Skeletal muscle satellite cell (primary cell): ENCODE results near the gene TFF2.

ENCODE experiments used
- H3K27me3 ChIP-seq: 2 replicates; pipeline ENCODE4 v1.7.0; 2013; ENCODE audit warnings: low read length; ENCODE audit not compliant: control insufficient read depth, insufficient read depth
- H3K36me3 ChIP-seq: 2 replicates; pipeline ENCODE4 v1.7.0; 2013; ENCODE audit warnings: mild to moderate bottlenecking, control low read depth, low read length; ENCODE audit not compliant: insufficient read depth
- H3K4me1 ChIP-seq: 2 replicates; pipeline ENCODE4 v1.7.0; 2013; ENCODE audit warnings: low read length; ENCODE audit not compliant: control insufficient read depth, insufficient read depth
- H3K4me2 ChIP-seq: 2 replicates; pipeline ENCODE4 v1.7.0; 2013; ENCODE audit warnings: mild to moderate bottlenecking, low read length
- H3K4me3 ChIP-seq: 2 replicates; pipeline ENCODE4 v1.7.0; 2013; ENCODE audit warnings: low read length
- H3K9ac ChIP-seq: 2 replicates; pipeline ENCODE4 v1.7.0; 2013; ENCODE audit warnings: mild to moderate bottlenecking, low read depth, low read length, moderate library complexity
- H3K9me3 ChIP-seq: replicated peaks from 2 replicates; pipeline ENCODE4 v1.7.0; 2013; ENCODE audit warnings: mild to moderate bottlenecking, control low read depth, low read length

TFF2 gene

DNA sequence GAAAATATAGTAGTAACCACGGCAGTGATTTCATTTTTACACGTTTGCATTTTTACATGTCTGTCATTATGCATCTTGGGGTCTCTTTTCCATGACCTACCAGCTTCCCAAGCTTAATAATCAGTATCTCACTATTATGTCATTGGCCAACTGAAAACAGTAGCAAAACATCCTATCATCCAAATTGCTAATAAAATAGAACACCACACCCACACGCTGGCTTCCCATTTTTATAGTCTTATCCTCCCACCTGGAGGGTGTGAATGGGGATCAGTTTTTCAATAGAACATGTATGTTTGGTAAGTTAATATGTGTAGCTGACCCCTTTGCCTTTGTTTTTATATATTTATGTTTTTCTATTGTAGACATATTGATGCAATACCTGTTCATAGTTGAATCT lies 47.4 kb downstream of the TFF2 start:
- H3K4me2 ChIP-seq: no peak overlapping the region
- no peaks in the 10 kb centered on the region for H3K9me3 ChIP-seq
- H3K4me3 ChIP-seq: no peak overlapping the region
- no peaks in the 10 kb centered on the region for H3K36me3 ChIP-seq
- no peak overlapping the region for H3K9ac ChIP-seq
- H3K4me1 ChIP-seq: no peaks in the 10 kb centered on the region
- peaks cover 21% of the 10 kb centered on the region for H3K27me3 ChIP-seq

DNA sequence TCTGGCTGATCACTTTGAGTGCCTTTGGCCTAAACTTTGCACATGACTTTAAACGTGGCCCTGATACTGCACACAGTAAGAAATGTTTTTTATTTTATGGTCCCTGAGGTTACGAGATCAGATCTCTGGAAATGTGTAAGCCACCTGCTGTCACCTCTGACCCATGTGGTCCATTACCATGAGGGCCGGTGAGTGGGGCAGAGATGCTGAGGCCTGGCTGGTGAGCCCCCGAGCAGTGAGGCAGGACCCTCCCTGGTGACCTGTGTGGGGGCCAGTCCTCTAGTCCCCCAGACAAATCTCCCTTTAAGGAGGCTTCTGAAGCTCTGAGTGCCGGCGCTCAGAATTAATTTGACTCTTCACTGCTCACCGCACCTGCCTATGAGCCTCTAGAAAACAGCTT lies 48.0 kb downstream of the TFF2 start:
- Histone ChIP-seq H3K27me3 (peaks cover 24% of the 10 kb centered on the region), H3K9ac (no peak overlapping the region), H3K4me2 (no peak overlapping the region), H3K9me3 (no peaks in the 10 kb centered on the region), H3K36me3 (no peaks in the 10 kb centered on the region), H3K4me1 (no peaks in the 10 kb centered on the region), H3K4me3 (no peak overlapping the region)

DNA sequence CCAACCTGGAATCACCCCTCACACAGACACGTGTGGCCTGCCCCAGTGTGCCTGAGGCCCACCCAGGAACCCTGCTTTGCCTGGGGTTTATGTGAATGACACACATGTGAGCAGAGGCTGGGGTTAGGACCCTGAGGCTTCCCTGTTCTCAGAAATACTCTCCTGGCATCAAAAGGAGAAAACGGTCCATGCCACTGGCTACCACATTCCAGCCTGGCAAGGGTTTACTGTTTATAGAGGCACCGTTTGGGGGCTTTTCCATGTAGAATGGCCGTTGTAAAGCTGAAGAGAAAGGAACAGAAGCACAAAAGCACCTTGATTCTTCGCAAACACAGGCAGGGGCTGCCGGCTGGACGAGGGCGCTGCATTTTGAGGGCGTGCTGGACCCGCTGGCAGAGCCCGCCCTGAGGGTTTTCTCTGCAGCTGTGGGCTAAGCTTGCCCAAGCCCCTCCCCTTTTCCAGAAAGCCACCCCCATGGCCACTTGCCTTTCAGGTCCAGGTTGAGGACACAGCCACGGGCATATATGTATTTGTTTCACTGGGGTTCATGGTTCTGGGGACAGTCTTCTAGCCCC lies 48.6 kb downstream of the TFF2 start:
- H3K4me2 ChIP-seq: no peak overlapping the region
- no peaks in the 10 kb centered on the region for H3K36me3 ChIP-seq

DNA sequence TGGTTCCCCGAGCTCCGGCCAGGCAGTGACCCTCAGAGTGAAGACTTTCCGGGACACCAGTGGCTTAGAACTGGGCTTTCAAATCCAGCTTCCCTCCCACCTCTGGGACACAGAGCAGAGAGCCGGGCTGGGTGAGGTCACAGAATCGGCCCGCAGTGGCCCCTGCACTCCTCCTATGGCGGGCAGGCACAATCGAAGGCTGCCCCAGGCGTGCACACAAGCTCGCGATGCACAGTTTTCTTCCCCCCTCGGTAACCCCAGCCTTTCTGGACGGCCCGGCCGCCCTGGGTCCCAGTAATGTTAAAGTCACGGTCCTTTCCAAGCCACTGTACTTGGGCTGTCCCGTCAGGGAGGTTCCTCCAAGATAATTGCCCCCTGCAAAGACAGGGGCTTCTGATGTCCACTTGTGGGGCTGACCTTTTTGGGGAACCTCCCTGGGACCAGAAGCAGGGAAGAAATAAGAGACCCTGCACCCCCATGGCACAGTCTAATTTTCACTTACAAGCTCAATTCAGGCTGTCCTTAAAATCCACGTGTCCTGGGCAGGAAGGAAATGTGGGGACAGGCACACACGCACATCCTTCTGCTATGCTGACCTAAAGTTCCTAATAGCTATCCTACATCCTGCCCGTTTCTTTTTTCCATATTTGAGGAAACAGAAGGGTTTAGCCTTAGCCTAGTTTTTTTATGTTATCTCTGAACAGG lies 49.3 kb downstream of the TFF2 start:
- no peaks in the 10 kb centered on the region for H3K36me3 ChIP-seq
- no peak overlapping the region for H3K4me2 ChIP-seq
- H3K4me1 ChIP-seq: no peaks in the 10 kb centered on the region

More for the DNA sequence above, 48.6 kb downstream of the TFF2 start:
- peaks cover 24% of the 10 kb centered on the region for H3K27me3 ChIP-seq
- no peaks in the 10 kb centered on the region for H3K9me3 ChIP-seq
- no peaks in the 10 kb centered on the region for H3K4me1 ChIP-seq
- no peak overlapping the region for H3K9ac ChIP-seq
- H3K4me3 ChIP-seq: no peak overlapping the region

DNA sequence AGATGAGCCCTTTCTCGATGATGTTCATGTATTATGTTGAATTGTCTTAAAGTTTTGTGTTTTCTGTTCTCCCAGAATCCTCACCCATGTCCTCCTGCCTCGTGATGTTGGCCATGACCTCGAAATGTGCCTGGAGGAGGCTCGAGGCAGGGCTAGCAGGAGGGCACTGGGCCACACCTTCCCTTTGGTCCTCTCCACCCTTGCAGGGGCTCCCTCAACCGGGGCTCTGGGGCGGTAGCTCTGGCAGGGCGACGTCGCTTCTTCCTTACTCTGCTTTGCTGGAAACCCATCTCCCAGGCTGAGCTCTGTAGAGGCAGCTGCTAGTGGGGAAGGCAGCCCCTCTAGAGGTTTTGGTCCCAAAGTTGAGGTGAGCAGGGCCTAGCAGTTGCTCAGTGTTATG lies 49.8 kb downstream of the TFF2 start:
- H3K36me3 ChIP-seq: no peaks in the 10 kb centered on the region
- no peak overlapping the region for H3K4me2 ChIP-seq
- no peak overlapping the region for H3K4me3 ChIP-seq
- no peak overlapping the region for H3K9ac ChIP-seq
- no peaks in the 10 kb centered on the region for H3K4me1 ChIP-seq
- H3K9me3 ChIP-seq: no peaks in the 10 kb centered on the region
- H3K27me3 ChIP-seq: peaks cover 21% of the 10 kb centered on the region

More for the DNA sequence above, 49.3 kb downstream of the TFF2 start:
- peaks cover 21% of the 10 kb centered on the region for H3K27me3 ChIP-seq
- H3K9ac ChIP-seq: no peak overlapping the region
- H3K4me3 ChIP-seq: no peak overlapping the region
- no peaks in the 10 kb centered on the region for H3K9me3 ChIP-seq

DNA sequence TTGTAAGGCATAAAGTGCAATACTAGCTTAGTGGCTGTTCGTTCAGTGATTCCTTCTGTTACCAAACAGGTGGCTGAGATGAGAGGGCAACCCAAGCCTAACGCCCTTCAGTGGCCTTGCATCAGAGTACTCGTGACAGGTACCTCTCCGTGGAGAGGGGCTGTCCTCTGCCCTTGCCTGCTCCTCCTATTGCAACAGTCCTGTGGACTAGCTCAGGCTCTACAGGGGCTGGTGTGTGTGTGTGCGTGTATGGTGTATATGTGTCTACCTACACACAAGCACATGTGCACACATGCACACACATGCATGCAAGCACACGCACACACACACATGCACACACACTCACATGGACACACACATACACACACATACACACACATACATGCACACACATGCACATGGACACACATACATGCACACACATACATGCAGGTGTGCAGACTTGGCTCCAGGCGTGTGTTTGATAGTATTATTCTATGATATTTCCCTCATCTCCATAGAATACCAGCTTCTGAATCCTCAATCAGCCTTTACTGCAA lies 50.7 kb downstream of the TFF2 start:
- Histone ChIP-seq H3K4me3 (no peak overlapping the region), H3K27me3 (peaks cover 21% of the 10 kb centered on the region), H3K9ac (no peak overlapping the region), H3K4me1 (no peaks in the 10 kb centered on the region), H3K9me3 (no peaks in the 10 kb centered on the region), H3K4me2 (no peak overlapping the region), H3K36me3 (no peaks in the 10 kb centered on the region)

DNA sequence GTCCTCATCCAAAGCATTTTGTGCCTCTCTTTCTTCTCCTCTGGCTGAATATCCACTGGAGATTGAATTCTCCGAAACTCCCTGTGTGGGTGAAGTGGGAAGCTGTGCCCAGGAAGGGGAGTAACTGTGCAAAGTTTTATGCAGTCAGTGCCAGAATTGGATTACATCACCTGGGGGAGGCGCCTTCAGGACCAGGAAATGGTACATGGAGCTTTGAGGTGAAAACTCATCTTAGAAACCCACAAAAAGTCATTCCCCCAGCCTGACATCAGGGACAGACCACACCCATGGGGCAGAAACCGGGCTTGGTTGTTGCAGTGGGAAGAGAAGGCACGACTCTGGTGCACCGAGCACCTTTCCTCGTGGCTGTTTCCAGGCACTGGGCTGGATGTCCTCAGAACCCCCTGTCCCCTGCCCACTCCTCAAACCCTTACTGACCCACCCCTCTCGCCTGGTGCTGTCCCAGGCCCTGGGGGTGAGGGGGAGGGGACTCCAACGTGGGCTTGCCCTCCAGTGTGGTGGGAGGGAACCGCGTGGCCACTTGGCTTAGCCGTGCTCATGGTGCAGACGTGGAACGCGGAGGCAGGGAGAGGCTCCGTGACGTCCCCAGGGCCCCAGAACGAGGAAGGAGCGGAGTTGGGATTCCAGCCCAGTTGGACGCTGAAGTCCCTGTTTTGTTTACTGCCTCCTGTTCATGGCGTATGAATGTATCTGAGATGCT lies 51.3 kb downstream of the TFF2 start:
- Histone ChIP-seq H3K9ac (no peak overlapping the region), H3K27me3 (peaks cover 18% of the 10 kb centered on the region)

DNA sequence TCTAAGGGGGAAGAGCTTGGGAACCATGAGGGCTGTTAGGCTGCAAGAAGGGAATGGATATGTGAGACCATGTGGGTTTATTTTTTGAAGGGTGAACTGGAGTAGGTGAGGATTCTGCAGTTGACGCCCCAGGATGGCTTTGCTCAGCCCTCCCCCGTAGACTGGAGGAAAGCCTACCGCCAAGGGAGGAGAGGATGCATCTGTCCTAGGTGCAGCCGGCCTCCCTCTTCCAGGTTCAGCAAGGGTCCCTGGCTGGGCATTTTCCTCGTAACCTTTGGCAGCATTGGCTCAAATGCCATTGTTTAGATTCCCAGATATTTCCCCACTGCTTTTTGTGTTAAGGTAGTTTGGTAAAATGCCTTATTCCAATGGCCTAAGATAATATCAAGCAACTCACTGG lies 52.1 kb downstream of the TFF2 start:
- Histone ChIP-seq H3K9ac (no peak overlapping the region), H3K4me2 (no peak overlapping the region), H3K4me3 (no peak overlapping the region), H3K4me1 (no peaks in the 10 kb centered on the region), H3K27me3 (peaks cover 15% of the 10 kb centered on the region), H3K9me3 (no peaks in the 10 kb centered on the region), H3K36me3 (no peaks in the 10 kb centered on the region)

More for the DNA sequence above, 51.3 kb downstream of the TFF2 start:
- Histone ChIP-seq H3K4me3 (no peak overlapping the region), H3K36me3 (no peaks in the 10 kb centered on the region), H3K9me3 (no peaks in the 10 kb centered on the region), H3K4me2 (no peak overlapping the region), H3K4me1 (no peaks in the 10 kb centered on the region)

DNA sequence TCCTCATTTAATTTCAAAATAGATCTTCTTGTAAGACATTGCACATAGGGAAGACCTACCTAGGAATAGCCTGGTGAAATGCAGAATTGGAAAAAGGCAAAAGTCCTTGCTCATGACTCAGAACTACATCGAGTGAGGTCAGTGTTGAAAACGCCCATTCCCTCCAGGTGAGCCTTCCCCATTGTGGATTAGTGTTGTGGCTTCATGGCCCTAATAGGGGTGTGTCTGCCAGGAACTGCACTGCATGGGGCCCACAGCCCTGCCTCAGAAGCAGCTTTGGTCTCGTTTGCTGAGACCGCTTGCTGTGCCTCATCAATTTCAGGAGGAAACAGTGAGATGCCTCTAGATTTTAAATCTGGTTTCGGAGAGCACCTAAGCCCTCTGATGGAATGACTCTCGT lies 52.6 kb downstream of the TFF2 start:
- Histone ChIP-seq H3K9ac (no peak overlapping the region), H3K9me3 (no peaks in the 10 kb centered on the region)

DNA sequence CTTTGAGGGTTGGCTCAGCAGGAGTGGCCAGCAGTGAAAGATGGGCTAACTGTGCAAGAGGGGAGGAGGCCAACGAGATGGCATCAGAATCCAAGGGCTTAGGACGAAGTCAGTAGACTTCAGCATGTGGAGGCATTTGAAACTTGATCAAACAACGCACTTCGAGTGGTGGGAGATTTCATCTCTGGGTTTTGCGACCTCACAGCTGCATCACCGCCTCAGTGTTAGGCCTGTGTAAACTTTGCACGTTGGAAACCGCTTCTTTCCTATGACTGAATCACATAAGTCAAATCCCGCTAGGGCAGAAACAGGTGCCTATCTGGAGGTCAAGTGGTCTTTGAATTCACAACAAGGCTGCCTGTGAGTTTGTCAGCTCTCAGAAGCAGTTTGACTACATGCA lies 53.4 kb downstream of the TFF2 start:
- Histone ChIP-seq H3K4me2 (no peak overlapping the region), H3K27me3 (peaks cover 8% of the 10 kb centered on the region), H3K4me1 (no peaks in the 10 kb centered on the region), H3K9me3 (no peaks in the 10 kb centered on the region), H3K9ac (no peak overlapping the region), H3K36me3 (no peaks in the 10 kb centered on the region), H3K4me3 (no peak overlapping the region)

More for the DNA sequence above, 52.6 kb downstream of the TFF2 start:
- H3K4me2 ChIP-seq: no peak overlapping the region
- no peak overlapping the region for H3K4me3 ChIP-seq
- H3K36me3 ChIP-seq: no peaks in the 10 kb centered on the region
- H3K27me3 ChIP-seq: peaks cover 11% of the 10 kb centered on the region
- H3K4me1 ChIP-seq: no peaks in the 10 kb centered on the region

DNA sequence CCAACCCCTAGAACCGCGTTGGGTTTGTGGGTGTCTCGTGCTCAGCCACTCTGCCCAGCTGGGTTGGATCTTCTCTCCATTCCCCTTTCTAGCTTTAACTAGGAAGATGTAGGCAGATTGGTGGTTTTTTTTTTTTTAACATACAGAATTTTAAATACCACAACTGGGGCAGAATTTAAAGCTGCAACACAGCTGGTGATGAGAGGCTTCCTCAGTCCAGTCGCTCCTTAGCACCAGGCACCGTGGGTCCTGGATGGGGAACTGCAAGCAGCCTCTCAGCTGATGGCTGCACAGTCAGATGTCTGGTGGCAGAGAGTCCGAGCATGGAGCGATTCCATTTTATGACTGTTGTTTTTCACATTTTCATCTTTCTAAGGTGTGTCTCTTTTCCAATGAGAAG lies 54.3 kb downstream of the TFF2 start:
- no peaks in the 10 kb centered on the region for H3K36me3 ChIP-seq
- no peak overlapping the region for H3K4me3 ChIP-seq
- H3K4me2 ChIP-seq: no peak overlapping the region
- H3K9me3 ChIP-seq: no peaks in the 10 kb centered on the region
- H3K27me3 ChIP-seq: peaks cover 4% of the 10 kb centered on the region
- no peaks in the 10 kb centered on the region for H3K4me1 ChIP-seq
- no peak overlapping the region for H3K9ac ChIP-seq
